ENCODE measurements around the gene NT5C3A.
A peak's percentile ranks its signal among the peaks of the same experiment; 100 is the strongest.

The NT5C3A gene

GRCh38 chr7:33075818-33076518, 13.4 kb upstream of the NT5C3A start:
- DNase-seq, result no peak

- DNase-seq, result no peak
Observed at GRCh38 chr7:33073243-33073642, 10.7 kb upstream of the NT5C3A start.

GRCh38 chr7:33072471-33072870, 9.9 kb upstream of the NT5C3A start:
- no peak for DNase-seq

GRCh38 chr7:33070831-33071230, 8.3 kb upstream of the NT5C3A start:
- no peak for DNase-seq

GRCh38 chr7:33070277-33070676, 7.7 kb upstream of the NT5C3A start:
- no peak for DNase-seq

GRCh38 chr7:33067921-33068320, 5.3 kb upstream of the NT5C3A start:
- no peak for DNase-seq

- DNase-seq, result no peak
Observed at GRCh38 chr7:33066771-33067170, 4.2 kb upstream of the NT5C3A start.

GRCh38 chr7:33065981-33066380, 3.4 kb upstream of the NT5C3A start:
- no peak for DNase-seq

GRCh38 chr7:33062782-33063443, 337 bp upstream of the NT5C3A start:
- DNase-seq, result peak; percentile 85

- no peak for DNase-seq
Observed at GRCh38 chr7:33061282-33061937, 1.2 kb downstream of the NT5C3A start.

GRCh38 chr7:33059635-33060034, 2.9 kb downstream of the NT5C3A start:
- DNase-seq, result no peak

- no peak for DNase-seq
Observed at GRCh38 chr7:33055158-33055557, 7.4 kb downstream of the NT5C3A start.

- DNase-seq, result no peak
Observed at GRCh38 chr7:33054261-33054964, 8.2 kb downstream of the NT5C3A start.

- no peak for DNase-seq
Observed at GRCh38 chr7:33053721-33054120, 8.9 kb downstream of the NT5C3A start.

GRCh38 chr7:33050535-33051318, 11.8 kb downstream of the NT5C3A start:
- DNase-seq, result no peak

GRCh38 chr7:33048704-33049103, 13.9 kb downstream of the NT5C3A start:
- DNase-seq, result no peak

- DNase-seq, result no peak
Observed at GRCh38 chr7:33048257-33048656, 14.3 kb downstream of the NT5C3A start.

- DNase-seq, result no peak
Observed at GRCh38 chr7:33044986-33045385, 17.6 kb downstream of the NT5C3A start.

- DNase-seq, result no peak
Observed at GRCh38 chr7:33044401-33044718, 18.2 kb downstream of the NT5C3A start.

GRCh38 chr7:33043501-33044400, 18.8 kb downstream of the NT5C3A start:
- DNase-seq, result no peak

- no peak for DNase-seq
Observed at GRCh38 chr7:33041631-33042428, 20.7 kb downstream of the NT5C3A start.

Data from NCI-H1417 treated with DMSO at 0.1 percent for 48 hours (cell line).